H7 (cell line): Measurements from ENCODE around the gene CKLF. TPM values are rescaled to one million over a fixed set of nuclear protein-coding genes. Genes with fewer than 3 reads are reported as not detected.

ENCODE experiments used
- DNase-seq: peaks from one replicate; pipeline ENCODE4 v3.0.0; 2012
- H3K27me3 ChIP-seq: 2 replicates; pipeline ENCODE4 v1.6.0; 2011; ENCODE audit warnings: mild to moderate bottlenecking, low read length; ENCODE audit not compliant: control insufficient read depth, insufficient read depth
- H3K36me3 ChIP-seq: replicated peaks from 2 replicates; pipeline ENCODE4 v1.5.1; 2011; ENCODE audit warnings: low read length; ENCODE audit not compliant: control insufficient read depth, insufficient read depth
- H3K4me3 ChIP-seq: 2 replicates; pipeline ENCODE4 v1.5.1; 2011; ENCODE audit warnings: low read depth, mild to moderate bottlenecking, control low read depth, low read length, moderate library complexity; ENCODE audit not compliant: insufficient read depth
- total RNA-seq: library from RNA; depleted of rRNA; stranded (reverse); fragments of >200 nt; shearing (Covaris generic); gene quantifications from 2 replicates; pipeline ENCODE4 v1.2.3, GENCODE V29; 2014

The CKLF gene
- total RNA-seq, 1 experiment from 2014 or later, result 34.7 TPM

DNA sequence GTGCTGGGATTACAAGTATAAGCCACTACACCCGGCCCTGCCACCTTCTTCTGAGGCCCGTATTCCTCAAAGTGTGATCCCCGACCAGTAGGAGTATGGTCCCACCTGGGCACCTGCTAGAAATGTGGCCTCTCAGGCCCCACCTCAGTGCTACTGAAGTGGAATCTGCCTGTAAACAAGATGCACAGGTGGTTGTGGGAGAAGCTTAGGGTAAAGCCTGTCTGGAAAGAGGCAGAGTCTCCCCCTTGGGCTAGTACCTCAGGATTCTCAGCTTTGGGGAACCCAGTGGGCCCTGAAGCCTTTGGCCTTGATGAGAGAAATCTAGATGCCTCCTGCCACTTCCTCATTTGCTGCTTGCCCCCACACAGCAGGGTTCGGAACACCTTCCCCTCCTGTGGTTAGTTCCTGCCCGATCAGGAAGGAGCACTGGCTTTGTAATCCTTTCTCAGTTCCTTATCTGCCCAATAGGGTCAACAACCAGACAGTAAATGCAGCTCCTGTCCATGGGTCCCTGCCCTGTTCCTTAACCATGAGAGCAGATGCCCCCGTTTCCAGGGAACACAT is 27.7 kb upstream of the CKLF start:
- DNase-seq, result no peak
- Histone ChIP-seq H3K36me3 (peaks cover 1% of the 10 kb centered on the region; the same call in 1 of the 2 replicates), H3K27me3 (no peaks in the 10 kb centered on the region), H3K4me3 (no peak overlapping the region)

DNA sequence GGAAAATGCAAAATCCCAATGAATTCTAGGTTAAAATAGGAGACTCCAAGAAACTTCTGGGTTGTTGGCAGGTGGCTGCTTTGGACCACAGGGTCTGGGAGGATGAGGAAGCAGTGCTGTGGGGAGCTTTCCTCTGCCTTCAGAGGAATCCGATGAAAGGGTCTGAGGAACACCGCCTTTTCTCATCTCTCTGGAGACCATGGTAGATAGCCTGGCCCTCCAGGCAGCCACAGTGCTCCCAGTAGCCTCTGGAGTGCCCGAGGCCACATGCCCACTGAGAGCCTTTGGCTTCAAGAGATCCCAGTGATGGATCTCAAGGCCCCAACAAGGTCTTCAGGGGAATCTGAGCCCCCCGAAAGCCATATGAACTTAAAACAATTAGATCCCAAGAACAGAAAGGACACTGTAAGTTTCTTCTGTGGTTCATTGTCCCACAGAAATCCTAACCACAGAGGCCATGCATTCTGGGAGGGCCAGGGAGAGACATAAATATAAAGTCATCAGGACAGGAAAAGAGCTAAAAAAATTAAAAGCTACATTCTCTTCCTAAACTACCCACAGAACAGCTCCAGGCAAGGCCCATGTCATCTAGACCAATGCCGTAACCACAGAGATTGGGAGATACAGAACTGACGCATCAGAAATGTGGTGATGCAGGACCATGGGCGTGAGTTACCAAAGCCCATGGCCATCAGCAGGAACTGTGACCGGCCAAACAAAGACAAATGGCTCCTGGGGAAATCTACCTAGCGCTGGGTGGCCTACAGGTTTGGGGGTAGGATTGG is 26.8 kb upstream of the CKLF start:
- Histone ChIP-seq H3K36me3 (peaks cover 1% of the 10 kb centered on the region; the same call in 1 of the 2 replicates), H3K4me3 (no peak overlapping the region), H3K27me3 (no peaks in the 10 kb centered on the region)
- DNase-seq, result no peak

DNA sequence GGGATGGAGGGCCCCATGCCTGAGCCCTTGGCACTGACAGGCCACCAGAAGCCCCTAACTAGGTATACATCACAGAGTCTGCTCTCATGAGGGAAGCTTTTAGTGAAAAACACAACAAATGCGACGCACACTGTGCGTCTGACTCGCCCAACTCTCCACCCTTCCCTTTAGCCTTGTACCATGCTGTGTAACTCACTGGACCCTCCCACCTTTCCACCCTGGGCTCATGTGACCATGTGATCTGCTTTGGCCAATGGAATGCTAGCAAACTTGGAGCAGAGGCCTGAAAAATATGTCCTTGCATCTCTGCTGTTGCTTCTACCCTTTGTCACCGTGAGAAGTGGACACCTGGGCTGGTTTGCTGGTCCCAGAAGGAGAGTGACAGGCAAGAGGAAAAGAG is 24.1 kb upstream of the CKLF start:
- no peak overlapping the region for H3K4me3 ChIP-seq
- H3K36me3 ChIP-seq, result peaks cover 1% of the 10 kb centered on the region; the same call in 1 of the 2 replicates
- no peak for DNase-seq

DNA sequence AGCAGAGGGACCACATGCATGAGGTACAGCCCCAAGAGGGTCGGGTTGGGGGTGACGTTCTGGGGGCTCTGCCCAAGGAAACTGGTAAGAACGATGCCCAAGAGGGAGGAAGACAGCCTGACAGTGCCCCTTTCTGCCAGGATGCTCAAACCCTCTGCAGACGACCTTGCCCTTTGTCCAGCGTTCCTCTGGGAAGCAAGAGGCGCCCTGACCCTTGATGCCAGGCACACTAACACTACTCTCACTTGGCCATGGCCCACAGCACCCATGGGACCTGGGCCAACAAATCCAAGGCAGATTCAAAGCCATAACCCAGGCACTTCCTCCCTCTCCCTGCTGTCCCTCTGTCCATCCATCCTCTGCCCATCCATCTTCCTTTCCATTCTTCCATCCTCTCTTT is 22.9 kb upstream of the CKLF start:
- H3K36me3 ChIP-seq, result peaks cover 1% of the 10 kb centered on the region; the same call in 1 of the 2 replicates
- no peak for DNase-seq
- H3K27me3 ChIP-seq, result no peaks in the 10 kb centered on the region
- no peak overlapping the region for H3K4me3 ChIP-seq

More for the DNA sequence above, 24.1 kb upstream of the CKLF start:
- H3K27me3 ChIP-seq, result no peaks in the 10 kb centered on the region

DNA sequence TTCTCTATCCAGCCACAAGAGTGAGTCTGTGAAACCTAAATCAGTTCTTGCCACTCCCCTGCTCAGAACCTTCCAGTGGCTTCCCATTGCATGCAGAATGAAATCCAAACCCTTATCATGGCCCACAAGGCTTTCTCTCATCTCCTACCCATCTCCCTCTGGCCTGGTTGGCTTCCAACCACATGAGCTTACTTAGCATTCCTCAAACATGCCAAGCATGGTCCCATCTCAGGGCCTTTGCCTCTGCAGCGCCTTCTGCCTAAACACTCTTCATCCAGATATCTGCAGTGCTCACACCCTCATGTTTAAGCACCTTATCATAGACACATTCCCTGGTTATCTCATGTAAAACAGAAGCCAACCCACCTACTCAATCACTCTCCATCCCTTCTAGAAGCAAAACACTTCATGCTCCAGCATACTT is 18.0 kb upstream of the CKLF start:
- Histone ChIP-seq H3K36me3 (peaks cover 1% of the 10 kb centered on the region), H3K27me3 (no peaks in the 10 kb centered on the region), H3K4me3 (no peak overlapping the region)
- no peak for DNase-seq

DNA sequence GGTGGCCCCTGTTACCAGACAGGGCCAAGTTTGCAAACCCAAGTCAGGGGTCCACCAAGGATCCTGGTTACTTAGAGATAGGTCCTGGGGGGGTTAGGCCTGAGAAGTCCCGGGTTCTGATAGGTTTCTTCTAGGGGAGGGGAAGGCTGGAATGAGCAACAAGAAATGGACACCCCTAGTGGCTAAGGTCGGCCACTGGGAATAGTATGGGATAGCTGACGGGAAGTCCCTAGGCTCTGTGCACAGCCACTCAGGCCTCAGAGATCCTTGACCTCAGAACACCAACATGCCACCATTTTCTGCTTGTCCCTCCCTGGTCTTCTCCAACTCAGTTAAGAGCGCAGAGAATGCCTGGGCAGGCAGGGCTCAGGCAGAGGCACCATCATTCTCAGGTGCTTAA is 15.9 kb upstream of the CKLF start:
- Histone ChIP-seq H3K36me3 (no peaks in the 10 kb centered on the region; the same call in 1 of the 2 replicates), H3K27me3 (no peaks in the 10 kb centered on the region), H3K4me3 (no peak overlapping the region)
- no peak for DNase-seq

DNA sequence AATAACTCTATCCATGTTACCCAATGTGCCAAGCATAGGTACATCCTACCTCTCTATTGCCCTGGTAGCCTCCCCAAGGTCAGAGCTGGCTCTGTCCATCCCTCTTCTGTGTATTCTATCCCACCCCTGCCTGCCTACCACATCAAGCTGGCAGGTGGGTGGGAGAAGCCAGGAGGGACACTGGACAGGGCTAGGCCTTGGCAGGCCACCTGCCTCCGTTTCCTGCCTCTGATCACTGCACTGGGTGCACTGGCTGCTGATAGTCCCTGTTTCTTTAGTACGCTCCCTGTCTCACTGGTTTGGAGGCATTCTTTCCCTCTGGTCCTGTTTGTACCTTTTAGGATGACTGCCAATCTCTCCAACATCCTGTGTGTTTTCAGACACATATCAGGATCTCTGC is 15.1 kb upstream of the CKLF start:
- H3K36me3 ChIP-seq, result no peaks in the 10 kb centered on the region; the same call in 1 of the 2 replicates
- H3K4me3 ChIP-seq, result no peak overlapping the region
- no peak for DNase-seq
- no peaks in the 10 kb centered on the region for H3K27me3 ChIP-seq

DNA sequence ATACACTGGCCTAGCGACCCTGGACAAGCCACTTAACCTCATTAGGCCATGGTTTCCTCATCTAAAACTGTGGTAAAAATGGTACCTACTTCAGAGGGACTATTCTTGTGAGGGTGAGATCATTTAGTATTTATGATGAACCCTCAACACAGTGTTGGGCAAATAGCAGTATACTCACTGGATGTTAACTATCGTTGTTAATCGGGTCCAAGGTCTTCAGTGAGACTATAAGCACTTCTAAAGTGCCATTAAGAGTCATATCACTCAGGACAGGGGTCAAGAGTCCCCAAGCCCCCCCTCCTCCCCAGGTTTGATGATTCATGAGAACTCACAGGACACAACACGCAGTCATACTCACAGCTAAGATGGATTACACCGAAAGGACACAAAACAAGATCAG is 13.5 kb upstream of the CKLF start:
- no peaks in the 10 kb centered on the region for H3K27me3 ChIP-seq
- DNase-seq, result no peak
- H3K36me3 ChIP-seq, result no peaks in the 10 kb centered on the region; the same call in 1 of the 2 replicates
- H3K4me3 ChIP-seq, result no peak overlapping the region

DNA sequence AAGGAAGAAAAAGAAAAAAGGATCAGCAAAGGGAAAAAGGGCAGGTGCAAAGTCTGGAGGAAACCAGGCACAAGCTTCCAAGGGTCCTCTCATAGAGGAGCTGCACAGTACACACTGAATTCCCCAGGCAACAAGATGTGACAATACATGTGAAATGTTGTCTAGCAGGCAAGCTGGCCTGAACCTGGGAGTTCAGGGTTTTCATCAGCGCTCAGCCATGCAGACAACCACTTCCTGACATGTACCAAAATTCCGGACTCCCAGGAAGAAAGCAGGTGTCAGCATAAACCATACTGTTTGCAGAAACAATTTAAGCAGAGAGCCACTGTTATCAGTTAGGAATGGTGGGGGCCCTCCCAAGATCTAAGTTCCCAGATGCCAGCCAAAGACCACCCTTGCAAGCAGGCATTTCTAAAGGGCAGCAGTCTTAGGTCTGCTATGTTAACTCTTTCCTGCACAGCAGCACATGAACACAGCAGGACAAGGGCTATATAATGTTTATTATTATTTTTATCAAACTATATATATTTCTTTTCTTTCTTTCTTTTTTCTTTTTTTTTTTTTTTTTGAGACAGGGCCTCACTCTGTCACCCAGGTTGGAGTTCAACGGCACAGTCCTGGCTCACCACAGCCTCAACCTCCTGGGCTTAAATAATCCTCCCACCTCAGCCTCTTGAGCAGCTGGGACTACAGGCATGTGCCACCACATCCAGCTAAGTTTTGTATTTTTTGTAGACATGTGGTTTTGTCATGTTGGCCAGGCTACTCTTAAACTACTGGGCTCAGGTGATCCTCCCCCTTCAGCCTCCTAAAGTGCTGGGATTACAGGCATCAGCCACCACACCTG is 12.5 kb upstream of the CKLF start:
- Histone ChIP-seq H3K36me3 (no peaks in the 10 kb centered on the region; the same call in 1 of the 2 replicates), H3K4me3 (no peak overlapping the region), H3K27me3 (no peaks in the 10 kb centered on the region)
- DNase-seq, result no peak

DNA sequence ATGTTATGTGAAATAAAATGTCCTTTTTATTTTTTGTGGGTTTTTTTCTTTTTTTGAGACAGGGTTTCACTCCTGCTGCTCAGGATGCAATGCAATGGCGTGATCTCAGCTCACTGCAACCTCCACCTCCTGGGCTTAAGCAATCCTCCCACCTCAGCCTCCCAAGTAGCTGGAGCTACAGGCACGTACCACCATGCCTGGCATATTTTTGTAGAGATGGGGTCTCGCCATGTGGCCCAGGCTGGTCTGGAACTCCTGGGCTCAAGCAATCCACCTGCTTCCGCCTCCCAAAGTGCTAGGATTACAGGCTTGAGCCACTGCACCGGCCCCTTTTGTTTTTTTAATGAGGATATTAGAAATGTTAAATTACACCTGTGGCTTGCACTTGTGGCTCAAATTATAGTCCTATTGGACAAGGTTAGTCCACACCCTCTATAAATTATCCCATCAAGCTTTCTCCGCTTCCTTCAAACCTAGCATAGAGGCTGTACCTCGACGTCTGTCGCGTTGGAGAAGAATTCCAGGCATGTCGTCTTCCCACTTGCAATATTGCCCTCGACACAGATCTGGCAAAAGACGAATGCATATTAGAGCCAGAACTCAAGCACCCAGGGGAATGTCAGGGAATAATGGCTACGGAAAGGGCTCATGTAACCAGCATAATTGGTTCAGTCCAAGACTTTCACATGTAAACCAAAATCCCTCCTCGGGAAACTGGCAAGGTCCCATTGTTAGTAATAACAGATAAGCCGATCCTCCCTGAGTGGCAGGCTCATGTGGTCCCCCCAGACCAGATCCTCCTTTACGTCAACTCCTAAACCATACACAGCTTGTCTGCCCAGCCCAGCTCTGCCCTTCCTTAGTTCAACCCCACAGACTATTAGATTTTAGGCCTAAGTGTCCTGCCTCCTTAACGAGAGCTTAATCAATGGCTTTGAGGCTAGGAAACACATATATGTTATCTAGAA is 10.7 kb upstream of the CKLF start:
- no peak for DNase-seq
- Histone ChIP-seq H3K36me3 (no peaks in the 10 kb centered on the region), H3K4me3 (no peak overlapping the region), H3K27me3 (no peaks in the 10 kb centered on the region)

DNA sequence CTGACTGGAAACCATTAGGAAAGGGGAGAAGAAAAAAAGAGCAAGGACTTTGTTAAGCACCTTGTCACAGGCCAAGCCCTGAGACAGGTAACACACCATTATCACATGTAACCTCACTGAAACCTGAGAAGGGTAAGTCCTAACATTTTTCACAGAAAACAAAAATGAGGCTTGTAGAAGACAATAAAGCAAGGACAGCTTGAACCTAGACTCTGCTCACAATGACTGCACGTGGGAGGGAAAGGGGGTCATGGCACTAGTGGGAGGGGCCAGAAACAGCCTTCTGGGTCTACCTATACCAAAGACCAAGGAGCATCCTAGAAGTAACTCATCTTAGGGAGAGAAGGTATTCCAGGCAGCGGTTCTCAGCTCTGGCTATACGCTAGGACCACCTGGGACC is 10.0 kb upstream of the CKLF start:
- no peak for DNase-seq
- Histone ChIP-seq H3K36me3 (no peaks in the 10 kb centered on the region), H3K4me3 (no peak overlapping the region), H3K27me3 (no peaks in the 10 kb centered on the region)

DNA sequence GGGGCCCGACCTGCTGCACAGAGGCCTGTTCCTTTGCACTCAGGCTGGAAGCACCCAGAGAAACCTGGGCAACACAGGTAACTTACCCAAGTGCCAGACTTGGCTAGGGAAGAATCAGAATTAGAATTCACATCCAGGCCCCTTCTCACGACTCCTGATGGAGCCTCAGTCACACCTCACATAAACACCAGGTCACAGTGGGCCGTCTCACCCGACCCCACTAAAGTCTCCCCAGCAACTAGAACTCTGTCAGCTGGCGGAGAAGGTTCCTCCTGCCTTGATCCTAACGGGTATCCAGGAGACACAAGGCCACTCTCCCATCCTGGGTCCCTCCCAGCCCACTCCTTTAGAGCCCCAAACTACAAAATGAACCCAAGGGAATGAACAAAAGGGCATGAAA is 8.8 kb upstream of the CKLF start:
- no peak overlapping the region for H3K4me3 ChIP-seq
- H3K36me3 ChIP-seq, result no peaks in the 10 kb centered on the region
- no peak for DNase-seq
- H3K27me3 ChIP-seq, result no peaks in the 10 kb centered on the region

DNA sequence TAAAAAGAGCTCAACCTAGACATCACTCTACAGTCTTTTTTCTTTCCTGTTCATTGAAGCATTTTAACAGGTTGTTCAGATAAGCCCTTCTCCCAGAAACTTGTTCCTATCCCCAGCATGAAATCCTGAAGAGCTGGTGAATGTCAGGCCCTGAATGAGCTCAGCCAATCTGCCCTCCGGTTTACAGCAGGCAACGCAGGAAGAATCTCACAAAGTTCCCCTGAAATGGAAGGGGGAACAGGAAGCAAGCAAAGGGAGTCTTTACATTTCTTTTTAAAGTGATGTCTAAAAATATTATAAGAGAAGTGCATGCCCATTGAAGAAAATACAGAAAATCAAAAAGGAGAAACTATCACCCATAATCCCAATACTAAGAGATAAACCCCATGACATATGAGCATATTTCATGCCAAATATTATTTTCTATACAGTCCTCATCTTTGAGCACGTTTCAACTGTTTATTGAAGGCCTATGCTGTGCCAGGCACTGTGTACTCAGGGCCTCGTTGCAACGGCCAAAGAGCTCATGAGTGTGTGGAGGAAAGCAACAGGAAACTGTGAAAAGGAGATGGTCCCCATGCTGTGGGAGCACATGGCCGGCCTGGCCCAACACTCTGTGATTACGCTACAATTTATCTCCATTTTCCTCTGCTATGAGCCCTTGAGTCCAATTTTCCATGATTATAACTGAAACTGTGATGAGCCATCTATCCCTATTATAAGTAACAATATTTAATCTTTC is 8.2 kb upstream of the CKLF start:
- Histone ChIP-seq H3K27me3 (no peaks in the 10 kb centered on the region), H3K36me3 (no peaks in the 10 kb centered on the region), H3K4me3 (no peak overlapping the region)
- DNase-seq, result no peak
